GM23338 (cell line): Measurements from ENCODE around the gene PLIN4. TPM values are rescaled to one million over a fixed set of nuclear protein-coding genes. Genes with fewer than 3 reads are reported as not detected.

Source experiments
- ATAC-seq: fragments of 200-7000 bp; cut with Tn5 transposase; 3 replicates; pipeline ENCODE4 v1.9.1; 2020
- DNase-seq: peaks from one replicate; pipeline ENCODE4 v3.0.0-alpha.2; 2015; ENCODE audit warnings: low spot score
- H2AFZ ChIP-seq: fragments of 200-600 bp; sonication (generic); 2 replicates; pipeline ENCODE4 v1.8.0; 2016; ENCODE audit warnings: antibody characterized with exemption, mild to moderate bottlenecking, moderate library complexity
- H3F3A ChIP-seq: fragments of 200-600 bp; sonication (generic); replicated peaks from 2 replicates; pipeline ENCODE4 v1.8.0; 2017; ENCODE audit warnings: antibody characterized with exemption, mixed run types, low read depth
- H3K27ac ChIP-seq: fragments of 200-600 bp; sonication (generic); 2 replicates; pipeline ENCODE4 v1.6.1; 2016; ENCODE audit warnings: low read depth
- H3K27me3 ChIP-seq: fragments of 200-600 bp; sonication (generic); 2 replicates; pipeline ENCODE4 v1.8.0; 2016; ENCODE audit warnings: mild to moderate bottlenecking, mixed run types, moderate library complexity; ENCODE audit not compliant: insufficient read depth
- H3K36me3 ChIP-seq: fragments of 200-600 bp; sonication (generic); 2 replicates; pipeline ENCODE4 v1.8.0; 2016; ENCODE audit warnings: mild to moderate bottlenecking; ENCODE audit not compliant: insufficient read depth
- H3K4me1 ChIP-seq: fragments of 200-600 bp; sonication (generic); 2 replicates; pipeline ENCODE4 v1.8.0; 2016; ENCODE audit warnings: mild to moderate bottlenecking, moderate library complexity; ENCODE audit not compliant: insufficient read depth
- H3K4me2 ChIP-seq: fragments of 200-600 bp; sonication (generic); 2 replicates; pipeline ENCODE4 v1.7.1; 2017; ENCODE audit warnings: mixed run types
- H3K4me3 ChIP-seq: fragments of 200-600 bp; sonication (generic); 2 replicates; pipeline ENCODE4 v1.6.1; 2016; ENCODE audit warnings: mixed run types
- H3K79me2 ChIP-seq: fragments of 200-600 bp; sonication (generic); replicated peaks from 2 replicates; pipeline ENCODE4 v1.8.0; 2017; ENCODE audit warnings: mild to moderate bottlenecking; ENCODE audit not compliant: insufficient read depth
- H3K9me2 ChIP-seq: fragments of 200-600 bp; sonication (generic); 2 replicates; pipeline ENCODE4 v1.8.0; 2017; ENCODE audit not compliant: insufficient read depth
- H4K20me1 ChIP-seq: fragments of 200-600 bp; sonication (generic); replicated peaks from 2 replicates; pipeline ENCODE4 v1.8.0; 2017; ENCODE audit warnings: mild to moderate bottlenecking; ENCODE audit not compliant: insufficient read depth
- H3K27ac Mint-ChIP-seq: 2 replicates; pipeline ENCODE4 v1.8.0; 2020; ENCODE audit warnings: inconsistent platforms, mild to moderate bottlenecking, moderate library complexity, mixed read lengths
- H3K27me3 Mint-ChIP-seq: 3 replicates; pipeline ENCODE4 v1.8.0; 2022; ENCODE audit warnings: low read depth, mild to moderate bottlenecking, moderate library complexity, mixed read lengths, inconsistent platforms; ENCODE audit not compliant: insufficient read depth, poor library complexity
- H3K36me3 Mint-ChIP-seq: 3 replicates; pipeline ENCODE4 v1.8.0; 2021; ENCODE audit warnings: low read depth, mild to moderate bottlenecking, inconsistent platforms, moderate library complexity, mixed read lengths
- H3K4me1 Mint-ChIP-seq: 3 replicates; pipeline ENCODE4 v1.8.0; 2020; ENCODE audit warnings: mild to moderate bottlenecking, inconsistent platforms, mixed read lengths
- H3K4me3 Mint-ChIP-seq: 3 replicates; pipeline ENCODE4 v1.8.0; 2021; ENCODE audit warnings: moderate library complexity, mild to moderate bottlenecking, inconsistent platforms, mixed read lengths
- H3K9me3 Mint-ChIP-seq: 3 replicates; pipeline ENCODE4 v1.8.0; 2020; ENCODE audit warnings: moderate library complexity, mild to moderate bottlenecking, inconsistent platforms, mixed read lengths
- EZH2 ChIP-seq: fragments of 200-600 bp; sonication (generic); IDR thresholded peaks from one replicate; pipeline ENCODE4 v1.8.0; 2017; ENCODE audit warnings: antibody characterized with exemption, mild to moderate bottlenecking, low read depth; ENCODE audit not compliant: unreplicated experiment
- EZH2phosphoT487 ChIP-seq: fragments of 200-600 bp; sonication (generic); IDR thresholded peaks from one replicate; pipeline ENCODE4 v1.8.1; 2018; ENCODE audit warnings: antibody characterized with exemption; ENCODE audit not compliant: unreplicated experiment
- NANOG ChIP-seq: IDR thresholded peaks from 2 replicates; pipeline ENCODE4 v1.6.1; 2016; ENCODE audit warnings: antibody characterized with exemption, borderline replicate concordance
- ZNF331 ChIP-seq: fragments of 250-450 bp; sonication (Bioruptor Pico); IDR thresholded peaks from 2 replicates; pipeline ENCODE4 v1.5.0; 2020; ENCODE audit warnings: low read depth, mild to moderate bottlenecking, moderate library complexity
- polyA plus RNA-seq: library from polyadenylated mRNA; unstranded; fragments of >200 nt; fragmentation: Nextera tagmentation; extraction: Ambion mirVana; gene quantifications from 2 replicates; pipeline ENCODE4 v1.2.1, GENCODE V29; 2016
- total RNA-seq: library from RNA; depleted of rRNA; stranded (reverse); fragments of >200 nt; shearing (Covaris generic); gene quantifications from 2 replicates; pipeline ENCODE4 v1.2.3, GENCODE V29; 2014
- TF ChIP-seq, protein P1 (sequence below), 2 experiments: fragments of 200-600 bp in 1 of 2; sonication (generic) in 1 of 2; conservative IDR thresholded peaks; 2 replicates each; pipeline versions ENCODE4 v1.5.1 to v1.6.1; 2016 to 2017; ENCODE audit warnings: antibody characterized with exemption in 2 of 2, low read depth in 2 of 2, mild to moderate bottlenecking in 2 of 2, moderate library complexity in 1 of 2
- TF ChIP-seq, protein P2 (sequence below): fragments of 250-450 bp; sonication (Bioruptor Pico); IDR thresholded peaks from 2 replicates; pipeline ENCODE4 v1.5.0; 2020; ENCODE audit warnings: mild to moderate bottlenecking, moderate library complexity

Gene PLIN4
- total and polyA plus RNA-seq, 2 experiments from 2014 or later: 0.19 to 0.59 TPM

DNA sequence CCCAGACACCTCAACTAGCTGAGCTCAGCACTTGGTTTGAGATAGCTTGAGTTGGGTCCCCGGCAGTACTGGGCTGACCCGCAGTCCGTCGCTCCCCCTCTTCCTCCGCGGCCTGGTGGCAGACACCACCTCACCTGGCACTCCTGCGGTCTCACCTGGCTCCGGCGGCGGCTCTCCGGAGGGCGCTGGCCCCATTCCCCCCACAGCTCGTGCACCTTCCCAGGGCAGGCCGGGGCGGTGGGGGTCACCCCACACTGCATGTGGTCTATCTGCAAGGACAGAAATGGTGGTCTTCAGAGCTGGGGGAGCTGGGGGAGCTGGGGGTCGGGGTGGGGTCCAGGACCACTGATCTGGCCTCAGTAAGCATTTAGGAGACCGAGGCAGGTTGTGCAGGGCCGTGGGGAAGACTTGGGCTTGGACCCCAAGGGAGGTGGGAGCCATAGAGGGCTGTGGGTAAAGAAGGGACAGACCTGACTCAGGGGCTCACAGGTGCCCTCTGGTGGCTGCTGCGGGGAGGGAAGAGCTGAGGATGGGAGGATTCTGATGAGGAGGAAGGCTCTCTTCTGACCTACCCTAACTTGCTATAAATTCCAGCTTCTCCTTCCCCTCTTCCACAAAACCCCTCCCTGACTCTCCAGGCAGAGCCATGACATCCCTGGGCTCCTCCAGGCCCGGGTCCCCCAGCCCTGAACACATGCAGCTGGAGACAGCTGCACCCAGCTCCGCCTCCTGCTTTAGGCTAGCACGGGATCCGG is 6.7 kb upstream of the PLIN4 start:
- H3K27ac Mint-ChIP-seq: no peak overlapping the region
- H3K9me3 Mint-ChIP-seq: peaks cover under 1% of the 10 kb centered on the region; the same call in 1 of the 3 replicates
- H2AFZ ChIP-seq: no peak overlapping the region
- peaks cover under 1% of the 10 kb centered on the region; the same call in 1 of the 3 replicates for H3K36me3 Mint-ChIP-seq
- no peak overlapping the region for H3K27ac ChIP-seq
- no peaks in the 10 kb centered on the region; the same call in 1 of the 2 replicates for H4K20me1 ChIP-seq
- H3K4me3 ChIP-seq: no peak overlapping the region
- H3K79me2 ChIP-seq: no peaks in the 10 kb centered on the region
- no peaks in the 10 kb centered on the region for H3K4me1 Mint-ChIP-seq
- H3K27me3 ChIP-seq: 0 out of 2 replicates have a peak, but pooled peaks cover 6% of the 10 kb centered on the region
- no peak for TF ChIP-seq EZH2phosphoT487
- no peak for TF ChIP-seq EZH2
- TF ChIP-seq, protein P1, sequence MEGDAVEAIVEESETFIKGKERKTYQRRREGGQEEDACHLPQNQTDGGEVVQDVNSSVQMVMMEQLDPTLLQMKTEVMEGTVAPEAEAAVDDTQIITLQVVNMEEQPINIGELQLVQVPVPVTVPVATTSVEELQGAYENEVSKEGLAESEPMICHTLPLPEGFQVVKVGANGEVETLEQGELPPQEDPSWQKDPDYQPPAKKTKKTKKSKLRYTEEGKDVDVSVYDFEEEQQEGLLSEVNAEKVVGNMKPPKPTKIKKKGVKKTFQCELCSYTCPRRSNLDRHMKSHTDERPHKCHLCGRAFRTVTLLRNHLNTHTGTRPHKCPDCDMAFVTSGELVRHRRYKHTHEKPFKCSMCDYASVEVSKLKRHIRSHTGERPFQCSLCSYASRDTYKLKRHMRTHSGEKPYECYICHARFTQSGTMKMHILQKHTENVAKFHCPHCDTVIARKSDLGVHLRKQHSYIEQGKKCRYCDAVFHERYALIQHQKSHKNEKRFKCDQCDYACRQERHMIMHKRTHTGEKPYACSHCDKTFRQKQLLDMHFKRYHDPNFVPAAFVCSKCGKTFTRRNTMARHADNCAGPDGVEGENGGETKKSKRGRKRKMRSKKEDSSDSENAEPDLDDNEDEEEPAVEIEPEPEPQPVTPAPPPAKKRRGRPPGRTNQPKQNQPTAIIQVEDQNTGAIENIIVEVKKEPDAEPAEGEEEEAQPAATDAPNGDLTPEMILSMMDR (conservative IDR thresholded peaks at IDR 0.05; ENCODE audit: low read depth in 2 of 2): peak; percentile 71 to 86
- no peaks in the 10 kb centered on the region for H3F3A ChIP-seq
- H3K9me2 ChIP-seq: no peaks in the 10 kb centered on the region
- DNase-seq (peak; percentile 80), ATAC-seq (peak; percentile 84)
- H3K27me3 Mint-ChIP-seq: peaks cover 10% of the 10 kb centered on the region
- no peaks in the 10 kb centered on the region for H3K36me3 ChIP-seq
- no peak overlapping the region for H3K4me3 Mint-ChIP-seq
- H3K4me2 ChIP-seq: no peak overlapping the region
- H3K4me1 ChIP-seq: no peaks in the 10 kb centered on the region

DNA sequence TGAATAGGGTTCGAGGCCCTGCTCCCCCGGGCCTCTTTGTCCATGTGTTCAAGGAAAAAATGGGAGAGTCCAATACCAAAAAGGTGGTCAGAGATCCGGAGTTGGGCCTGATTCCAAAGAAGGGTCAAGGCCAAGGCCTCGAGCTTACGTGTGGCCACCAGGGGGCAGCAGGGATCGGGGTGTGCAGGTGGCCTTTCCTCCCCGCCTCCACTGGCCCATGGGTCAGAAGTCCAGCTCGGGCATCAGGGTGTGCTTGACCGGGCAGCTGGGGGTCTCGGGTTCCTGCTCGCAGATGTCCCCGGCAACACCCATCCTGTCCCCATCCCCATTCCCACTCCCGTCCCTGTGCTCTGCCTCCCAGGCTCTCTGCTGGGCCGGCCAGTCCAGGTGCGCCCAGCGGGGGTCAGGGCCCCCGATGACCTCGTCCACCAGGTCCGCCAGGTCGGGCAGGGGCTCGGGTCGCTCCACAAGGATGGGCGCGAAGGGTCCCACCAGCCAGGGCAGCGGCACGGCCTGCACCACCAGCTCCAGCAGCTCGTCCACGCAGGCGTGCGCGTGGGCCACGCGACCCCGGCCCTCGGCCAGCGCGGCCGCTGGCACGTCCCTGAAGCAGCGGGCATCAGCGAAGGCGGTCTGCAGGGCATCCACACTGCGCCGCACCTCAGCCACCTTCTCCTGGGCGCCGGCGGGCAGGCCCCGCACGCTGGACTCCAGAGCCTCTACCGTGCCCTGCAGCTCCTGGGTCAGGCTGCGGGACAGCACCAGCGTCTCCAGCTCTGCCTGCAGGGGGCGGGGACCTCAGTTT is 5.2 kb upstream of the PLIN4 start:
- Histone ChIP-seq H3K79me2 (no peaks in the 10 kb centered on the region), H3K4me3 (no peak overlapping the region), H3K27me3 (0 out of 2 replicates have a peak, but pooled peaks cover 6% of the 10 kb centered on the region), H3K9me2 (no peaks in the 10 kb centered on the region), H3K4me2 (no peak overlapping the region), H3K4me1 (no peaks in the 10 kb centered on the region), H3K36me3 (no peaks in the 10 kb centered on the region), H3F3A (no peaks in the 10 kb centered on the region), H4K20me1 (no peaks in the 10 kb centered on the region; the same call in 1 of the 2 replicates), H3K27ac (no peak overlapping the region), H2AFZ (no peak overlapping the region)
- ATAC-seq (peak; percentile 55), DNase-seq (peak; percentile 74)
- H3K4me1 Mint-ChIP-seq: peaks cover 4% of the 10 kb centered on the region
- no peak overlapping the region for H3K27ac Mint-ChIP-seq
- no peak overlapping the region for H3K4me3 Mint-ChIP-seq
- H3K36me3 Mint-ChIP-seq: peaks cover 2% of the 10 kb centered on the region; the same call in 1 of the 3 replicates
- peaks cover 3% of the 10 kb centered on the region; the same call in 2 of the 3 replicates for H3K9me3 Mint-ChIP-seq
- H3K27me3 Mint-ChIP-seq: peaks cover 18% of the 10 kb centered on the region
- no peak for TF ChIP-seq ZNF331 (CRISPR knock-in tag)
- TF ChIP-seq, protein P1 (conservative IDR thresholded peaks at IDR 0.05; ENCODE audit: low read depth in 2 of 2): peak; percentile 86 to 92
- TF ChIP-seq, protein P2, sequence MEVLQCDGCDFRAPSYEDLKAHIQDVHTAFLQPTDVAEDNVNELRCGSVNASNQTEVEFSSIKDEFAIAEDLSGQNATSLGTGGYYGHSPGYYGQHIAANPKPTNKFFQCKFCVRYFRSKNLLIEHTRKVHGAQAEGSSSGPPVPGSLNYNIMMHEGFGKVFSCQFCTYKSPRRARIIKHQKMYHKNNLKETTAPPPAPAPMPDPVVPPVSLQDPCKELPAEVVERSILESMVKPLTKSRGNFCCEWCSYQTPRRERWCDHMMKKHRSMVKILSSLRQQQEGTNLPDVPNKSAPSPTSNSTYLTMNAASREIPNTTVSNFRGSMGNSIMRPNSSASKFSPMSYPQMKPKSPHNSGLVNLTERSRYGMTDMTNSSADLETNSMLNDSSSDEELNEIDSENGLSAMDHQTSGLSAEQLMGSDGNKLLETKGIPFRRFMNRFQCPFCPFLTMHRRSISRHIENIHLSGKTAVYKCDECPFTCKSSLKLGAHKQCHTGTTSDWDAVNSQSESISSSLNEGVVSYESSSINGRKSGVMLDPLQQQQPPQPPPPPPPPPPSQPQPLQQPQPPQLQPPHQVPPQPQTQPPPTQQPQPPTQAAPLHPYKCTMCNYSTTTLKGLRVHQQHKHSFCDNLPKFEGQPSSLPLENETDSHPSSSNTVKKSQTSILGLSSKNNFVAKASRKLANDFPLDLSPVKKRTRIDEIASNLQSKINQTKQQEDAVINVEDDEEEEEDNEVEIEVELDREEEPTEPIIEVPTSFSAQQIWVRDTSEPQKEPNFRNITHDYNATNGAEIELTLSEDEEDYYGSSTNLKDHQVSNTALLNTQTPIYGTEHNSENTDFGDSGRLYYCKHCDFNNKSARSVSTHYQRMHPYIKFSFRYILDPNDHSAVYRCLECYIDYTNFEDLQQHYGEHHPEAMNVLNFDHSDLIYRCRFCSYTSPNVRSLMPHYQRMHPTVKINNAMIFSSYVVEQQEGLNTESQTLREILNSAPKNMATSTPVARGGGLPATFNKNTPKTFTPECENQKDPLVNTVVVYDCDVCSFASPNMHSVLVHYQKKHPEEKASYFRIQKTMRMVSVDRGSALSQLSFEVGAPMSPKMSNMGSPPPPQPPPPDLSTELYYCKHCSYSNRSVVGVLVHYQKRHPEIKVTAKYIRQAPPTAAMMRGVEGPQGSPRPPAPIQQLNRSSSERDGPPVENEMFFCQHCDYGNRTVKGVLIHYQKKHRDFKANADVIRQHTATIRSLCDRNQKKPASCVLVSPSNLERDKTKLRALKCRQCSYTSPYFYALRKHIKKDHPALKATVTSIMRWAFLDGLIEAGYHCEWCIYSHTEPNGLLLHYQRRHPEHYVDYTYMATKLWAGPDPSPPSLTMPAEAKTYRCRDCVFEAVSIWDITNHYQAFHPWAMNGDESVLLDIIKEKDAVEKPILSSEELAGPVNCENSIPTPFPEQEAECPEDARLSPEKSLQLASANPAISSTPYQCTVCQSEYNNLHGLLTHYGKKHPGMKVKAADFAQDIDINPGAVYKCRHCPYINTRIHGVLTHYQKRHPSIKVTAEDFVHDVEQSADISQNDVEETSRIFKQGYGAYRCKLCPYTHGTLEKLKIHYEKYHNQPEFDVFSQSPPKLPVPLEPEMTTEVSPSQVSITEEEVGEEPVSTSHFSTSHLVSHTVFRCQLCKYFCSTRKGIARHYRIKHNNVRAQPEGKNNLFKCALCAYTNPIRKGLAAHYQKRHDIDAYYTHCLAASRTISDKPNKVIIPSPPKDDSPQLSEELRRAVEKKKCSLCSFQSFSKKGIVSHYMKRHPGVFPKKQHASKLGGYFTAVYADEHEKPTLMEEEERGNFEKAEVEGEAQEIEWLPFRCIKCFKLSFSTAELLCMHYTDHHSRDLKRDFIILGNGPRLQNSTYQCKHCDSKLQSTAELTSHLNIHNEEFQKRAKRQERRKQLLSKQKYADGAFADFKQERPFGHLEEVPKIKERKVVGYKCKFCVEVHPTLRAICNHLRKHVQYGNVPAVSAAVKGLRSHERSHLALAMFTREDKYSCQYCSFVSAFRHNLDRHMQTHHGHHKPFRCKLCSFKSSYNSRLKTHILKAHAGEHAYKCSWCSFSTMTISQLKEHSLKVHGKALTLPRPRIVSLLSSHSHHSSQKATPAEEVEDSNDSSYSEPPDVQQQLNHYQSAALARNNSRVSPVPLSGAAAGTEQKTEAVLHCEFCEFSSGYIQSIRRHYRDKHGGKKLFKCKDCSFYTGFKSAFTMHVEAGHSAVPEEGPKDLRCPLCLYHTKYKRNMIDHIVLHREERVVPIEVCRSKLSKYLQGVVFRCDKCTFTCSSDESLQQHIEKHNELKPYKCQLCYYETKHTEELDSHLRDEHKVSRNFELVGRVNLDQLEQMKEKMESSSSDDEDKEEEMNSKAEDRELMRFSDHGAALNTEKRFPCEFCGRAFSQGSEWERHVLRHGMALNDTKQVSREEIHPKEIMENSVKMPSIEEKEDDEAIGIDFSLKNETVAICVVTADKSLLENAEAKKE (CRISPR knock-in tag): no peak
- TF ChIP-seq NANOG: no peak
